ENCODE results near the gene OR56B4. TPM values are rescaled to one million over a fixed set of nuclear protein-coding genes. Genes with fewer than 3 reads are reported as not detected.

The OR56B4 gene, protein sequence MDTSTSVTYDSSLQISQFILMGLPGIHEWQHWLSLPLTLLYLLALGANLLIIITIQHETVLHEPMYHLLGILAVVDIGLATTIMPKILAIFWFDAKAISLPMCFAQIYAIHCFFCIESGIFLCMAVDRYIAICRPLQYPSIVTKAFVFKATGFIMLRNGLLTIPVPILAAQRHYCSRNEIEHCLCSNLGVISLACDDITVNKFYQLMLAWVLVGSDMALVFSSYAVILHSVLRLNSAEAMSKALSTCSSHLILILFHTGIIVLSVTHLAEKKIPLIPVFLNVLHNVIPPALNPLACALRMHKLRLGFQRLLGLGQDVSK
- not detected in 5 replicates for total RNA-seq (2022; extraction: Qiagen RNA extraction)

GRCh38 chr11:6107384-6107783 is at the start of gene OR56B4:
Gene OR56B4, plus strand, starts transcription at chr11:6107684. Its CDS starts 95 bp downstream, at chr11:6107779.

Other genes starting within 250 kb of the OR56B4 start
- not detected in 5 replicates for gene OR52E8, start 250.0 kb upstream of the OR56B4 start, total RNA-seq (2022; extraction: Qiagen RNA extraction)
- gene OR52E4, start 227.1 kb upstream of the OR56B4 start, total RNA-seq (2022; extraction: Qiagen RNA extraction) = not detected in 5 replicates
- not detected in 5 replicates for gene OR52E5, start 214.5 kb upstream of the OR56B4 start, total RNA-seq (2022; extraction: Qiagen RNA extraction)
- not detected in 5 replicates for gene OR56A3, start 165.4 kb upstream of the OR56B4 start, total RNA-seq (2022; extraction: Qiagen RNA extraction)
- gene OR56A5, start 139.2 kb upstream of the OR56B4 start, total RNA-seq (2022; extraction: Qiagen RNA extraction) = not detected in 5 replicates
- gene OR52L1, start 120.7 kb upstream of the OR56B4 start, total RNA-seq (2022; extraction: Qiagen RNA extraction) = not detected in 5 replicates
- not detected in 5 replicates for gene OR56A4, start 100.7 kb upstream of the OR56B4 start, total RNA-seq (2022; extraction: Qiagen RNA extraction)
- gene OR56A1, start 76.9 kb upstream of the OR56B4 start, total RNA-seq (2022; extraction: Qiagen RNA extraction) = not detected in 5 replicates
- not detected in 5 replicates for gene OR52B2, start 62.6 kb downstream of the OR56B4 start, total RNA-seq (2022; extraction: Qiagen RNA extraction)
- not detected in 5 replicates for gene OR52W1, start 91.5 kb downstream of the OR56B4 start, total RNA-seq (2022; extraction: Qiagen RNA extraction)
- gene C11orf42, start 97.9 kb downstream of the OR56B4 start, total RNA-seq (2022; extraction: Qiagen RNA extraction) = not detected in 5 replicates
- gene FHIP1B, start 127.0 kb downstream of the OR56B4 start, total RNA-seq (2022; extraction: Qiagen RNA extraction) = 13.4 to 18.5 TPM (median 17.1 TPM) in 5 replicates
- 0.06 to 0.09 TPM (median 0.07 TPM) in 5 replicates for gene CNGA4, start 131.4 kb downstream of the OR56B4 start, total RNA-seq (2022; extraction: Qiagen RNA extraction)
- gene CCKBR, start 152.2 kb downstream of the OR56B4 start, total RNA-seq (2022; extraction: Qiagen RNA extraction) = not detected in 5 replicates
- 18.1 to 27.0 TPM (median 23.8 TPM) in 5 replicates for gene CAVIN3, start 212.8 kb downstream of the OR56B4 start, total RNA-seq (2022; extraction: Qiagen RNA extraction)